B cell (primary cell): ENCODE data around the gene MECR. TPM values are rescaled to one million over a fixed set of nuclear protein-coding genes. Genes with fewer than 3 reads are reported as not detected.

Experiments
- ATAC-seq: fragments of 200-7000 bp; cut with Tn5 transposase; one replicate; pipeline ENCODE4 v1.10.0; 2021; ENCODE audit warnings: low read depth, mild to moderate bottlenecking, moderate number of reproducible peaks, moderate library complexity
- CTCF ChIA-PET: fragments of 350-600 bp; sonication (Branson Sonifier 250); formaldehyde crosslinking; loops from one replicate; lab custom pipeline; 2021; ENCODE audit warnings: antibody characterized with exemption, inconsistent platforms; lab: Charles Lee
- POLR2A ChIA-PET: fragments of 350-600 bp; sonication (Branson Sonifier 250); formaldehyde crosslinking; loops from one replicate; lab custom pipeline; 2021; ENCODE audit warnings: antibody characterized with exemption; lab: Charles Lee
- DNase-seq: peaks from one replicate; pipeline ENCODE4 v3.0.0; 2013
- H2AFZ ChIP-seq: 2 replicates; pipeline ENCODE4 v1.6.1; 2012; ENCODE audit warnings: mild to moderate bottlenecking, low read depth, low read length; ENCODE audit not compliant: insufficient read depth, poor library complexity, severe bottlenecking
- H3K27ac ChIP-seq, 2 donors: 1 replicate in 1 of 2; 2 replicates in 1 of 2; pipeline ENCODE4 v1.5.1; 2012 to 2013; ENCODE audit warnings: low read length in 2 of 2, mild to moderate bottlenecking in 2 of 2, moderate library complexity in 1 of 2
- H3K27me3 ChIP-seq, 4 experiments: fragments of 200-600 bp in 1 of 4; sonication (generic) in 1 of 4; replicated peaks in 1 of 4; 1 replicate in 2 of 4; 2 replicates in 2 of 4; pipeline versions ENCODE4 v1.6.1 to v1.7.0; 2013 to 2016; ENCODE audit warnings: low read length in 3 of 4, mild to moderate bottlenecking in 2 of 4, mixed read lengths in 1 of 4, moderate library complexity in 1 of 4; ENCODE audit not compliant: insufficient read depth in 4 of 4, control insufficient read depth in 3 of 4; ENCODE audit errors: control extremely low read depth in 1 of 4
- H3K36me3 ChIP-seq, 2 experiments: replicated peaks in 1 of 2; 1 replicate in 1 of 2; 2 replicates in 1 of 2; pipeline versions ENCODE4 v1.6.1 to v1.7.1; 2013; ENCODE audit warnings: low read length in 1 of 2; ENCODE audit not compliant: insufficient read depth in 2 of 2, control insufficient read depth in 1 of 2; ENCODE audit errors: control extremely low read depth in 1 of 2, extremely low read depth in 1 of 2
- H3K4me1 ChIP-seq, 2 donors: fragments of 200-600 bp in 1 of 2; sonication (generic) in 1 of 2; 1 replicate in 1 of 2; 2 replicates in 1 of 2; pipeline versions ENCODE4 v1.5.1 to v1.6.1; 2013 to 2017; ENCODE audit warnings: low read length in 2 of 2; ENCODE audit not compliant: control insufficient read depth in 2 of 2, insufficient read depth in 2 of 2
- H3K4me2 ChIP-seq: replicated peaks from 2 replicates; pipeline ENCODE3; 2012; ENCODE audit warnings: mild to moderate bottlenecking, low read depth, low read length; ENCODE audit not compliant: poor library complexity, severe bottlenecking
- H3K4me3 ChIP-seq, 5 experiments: fragments of 200-600 bp in 1 of 5; sonication (generic) in 1 of 5; 1 replicate in 3 of 5; 2 replicates in 2 of 5; pipeline versions ENCODE4 v1.5.1 to v1.7.0; 2011 to 2016; ENCODE audit warnings: low read length in 4 of 5, mild to moderate bottlenecking in 4 of 5, low read depth in 2 of 5, control low read depth in 1 of 5, moderate library complexity in 1 of 5; ENCODE audit not compliant: insufficient read depth in 1 of 5; ENCODE audit errors: control extremely low read depth in 1 of 5, extremely low read depth in 1 of 5
- H3K79me2 ChIP-seq: fragments of 200-600 bp; sonication (generic); one replicate; pipeline ENCODE4 v1.6.0; 2016; ENCODE audit warnings: low read length; ENCODE audit not compliant: control insufficient read depth, insufficient read depth
- H3K9ac ChIP-seq: fragments of 200-600 bp; sonication (generic); 2 replicates; pipeline ENCODE4 v1.6.1; 2017; ENCODE audit warnings: mild to moderate bottlenecking, low read length, moderate library complexity
- H3K9me3 ChIP-seq, 3 donors: one replicate each; pipeline versions ENCODE4 v1.6.1 to v1.7.1; 2013; ENCODE audit warnings: low read length in 2 of 3; ENCODE audit not compliant: control insufficient read depth in 2 of 3, insufficient read depth in 1 of 3; ENCODE audit errors: control extremely low read depth in 1 of 3
- H4K20me1 ChIP-seq: 2 replicates; pipeline ENCODE4 v1.6.0; 2012; ENCODE audit warnings: mild to moderate bottlenecking, low read length; ENCODE audit not compliant: insufficient read depth, control insufficient read depth, poor library complexity, severe bottlenecking
- H3K27ac Mint-ChIP-seq: one replicate; pipeline ENCODE4 v1.8.0; 2021; ENCODE audit warnings: mixed read lengths
- H3K27me3 Mint-ChIP-seq: one replicate; pipeline ENCODE4 v1.8.0; 2021; ENCODE audit warnings: mixed read lengths
- H3K4me1 Mint-ChIP-seq: one replicate; pipeline ENCODE4 v1.8.0; 2021; ENCODE audit warnings: mixed read lengths
- H3K4me3 Mint-ChIP-seq: one replicate; pipeline ENCODE4 v1.8.0; 2021; ENCODE audit warnings: mixed read lengths
- H3K9me3 Mint-ChIP-seq: one replicate; pipeline ENCODE4 v1.8.0; 2022; ENCODE audit warnings: mixed read lengths; ENCODE audit not compliant: insufficient read depth
- EZH2 ChIP-seq: IDR thresholded peaks from 2 replicates; pipeline ENCODE4 v1.6.1; 2012; ENCODE audit warnings: borderline replicate concordance, low read depth, mild to moderate bottlenecking, moderate library complexity, low read length; ENCODE audit not compliant: insufficient read depth, poor library complexity, severe bottlenecking
- WGBS: methylation state at CpG from one replicate; pipeline ENCODE4 v1.1.5; 2013; ENCODE audit warnings: missing lambda C conversion rate; ENCODE audit not compliant: insufficient coverage; 5-methylcytosine and 5-hydroxymethylcytosine counted together
- intact Hi-C: fragments of 100-400 bp; cut with micrococcal nuclease; formaldehyde crosslinking; loops from one replicate; pipeline ENCODE4 v1.10.0; 2022
- polyA plus RNA-seq: library from polyadenylated mRNA; depleted of rRNA; stranded (reverse); fragments of >200 nt; gene quantifications from 2 replicates; pipeline ENCODE4 v1.2.3, GENCODE V29; 2012
- total RNA-seq, 2 donors: library from RNA; stranded (reverse); fragments of 120-200 nt in 1 of 2; gene quantifications; 1 replicate in 1 of 2; 2 replicates in 1 of 2; pipeline versions ENCODE4 v1.2.3 to v1.2.4, GENCODE V29; 2013 to 2022
- TF ChIP-seq, protein P1 (sequence below): fragments of 200-600 bp; IDR thresholded peaks from one replicate; pipeline ENCODE4 v1.8.0; 2022; ENCODE audit warnings: antibody characterized with exemption, mild to moderate bottlenecking

The MECR gene
- total and polyA plus RNA-seq, 2 donors (not counting 1 experiment from before 2014, with no cell fraction given): 15.9 to 16.2 TPM

DNA sequence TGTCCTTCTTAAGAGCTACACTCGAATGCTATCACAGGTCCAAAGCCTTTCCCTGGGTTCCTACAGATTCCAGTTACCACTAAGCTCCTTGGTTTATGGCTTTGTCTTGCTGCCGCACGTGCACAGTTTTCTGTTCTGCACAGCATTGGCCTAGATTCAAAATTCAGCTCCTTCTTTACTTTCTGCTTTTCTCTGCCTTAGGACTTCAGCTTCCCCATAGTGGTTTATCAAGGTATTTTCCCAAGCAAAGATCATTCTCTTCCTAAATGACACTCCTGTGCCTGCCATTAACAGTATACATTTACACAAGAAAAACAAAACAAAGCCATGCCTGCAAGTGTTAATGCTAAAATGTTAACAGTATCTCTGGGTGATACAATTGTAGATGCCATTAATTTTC is 47.4 kb upstream of the MECR start:
- no peaks in the 10 kb centered on the region for H3K4me1 ChIP-seq
- Mint-ChIP-seq H3K4me1 (no peaks in the 10 kb centered on the region), H3K27ac (no peak overlapping the region), H3K4me3 (no peak overlapping the region), H3K9me3 (no peaks in the 10 kb centered on the region), H3K27me3 (peaks cover 10% of the 10 kb centered on the region)
- H3K9ac ChIP-seq: no peak overlapping the region
- no peak overlapping the region for H3K27ac ChIP-seq
- H3K4me2 ChIP-seq: no peak overlapping the region
- TF ChIP-seq EZH2: no peak
- TF ChIP-seq, protein P1, sequence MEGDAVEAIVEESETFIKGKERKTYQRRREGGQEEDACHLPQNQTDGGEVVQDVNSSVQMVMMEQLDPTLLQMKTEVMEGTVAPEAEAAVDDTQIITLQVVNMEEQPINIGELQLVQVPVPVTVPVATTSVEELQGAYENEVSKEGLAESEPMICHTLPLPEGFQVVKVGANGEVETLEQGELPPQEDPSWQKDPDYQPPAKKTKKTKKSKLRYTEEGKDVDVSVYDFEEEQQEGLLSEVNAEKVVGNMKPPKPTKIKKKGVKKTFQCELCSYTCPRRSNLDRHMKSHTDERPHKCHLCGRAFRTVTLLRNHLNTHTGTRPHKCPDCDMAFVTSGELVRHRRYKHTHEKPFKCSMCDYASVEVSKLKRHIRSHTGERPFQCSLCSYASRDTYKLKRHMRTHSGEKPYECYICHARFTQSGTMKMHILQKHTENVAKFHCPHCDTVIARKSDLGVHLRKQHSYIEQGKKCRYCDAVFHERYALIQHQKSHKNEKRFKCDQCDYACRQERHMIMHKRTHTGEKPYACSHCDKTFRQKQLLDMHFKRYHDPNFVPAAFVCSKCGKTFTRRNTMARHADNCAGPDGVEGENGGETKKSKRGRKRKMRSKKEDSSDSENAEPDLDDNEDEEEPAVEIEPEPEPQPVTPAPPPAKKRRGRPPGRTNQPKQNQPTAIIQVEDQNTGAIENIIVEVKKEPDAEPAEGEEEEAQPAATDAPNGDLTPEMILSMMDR: no peak
- intact Hi-C loops: no loop called here
- peaks cover 0 to 3% (median 0%) of the 10 kb centered on the region in 4 experiments for H3K27me3 ChIP-seq
- no peaks in the 10 kb centered on the region for H3K79me2 ChIP-seq
- H4K20me1 ChIP-seq: no peaks in the 10 kb centered on the region
- no peaks in the 10 kb centered on the region for H3K36me3 ChIP-seq
- H3K9me3 ChIP-seq: peaks cover 0 to 11% (median 0%) of the 10 kb centered on the region in 3 donors
- H2AFZ ChIP-seq: no peak overlapping the region
- CTCF ChIA-PET: no interaction called here
- WGBS: 67% methylated on average over 3 of the region's 3 CpGs
- POLR2A ChIA-PET: no interaction called here
- ATAC-seq (no peak), DNase-seq (no peak)
- no peak overlapping the region for H3K4me3 ChIP-seq

DNA sequence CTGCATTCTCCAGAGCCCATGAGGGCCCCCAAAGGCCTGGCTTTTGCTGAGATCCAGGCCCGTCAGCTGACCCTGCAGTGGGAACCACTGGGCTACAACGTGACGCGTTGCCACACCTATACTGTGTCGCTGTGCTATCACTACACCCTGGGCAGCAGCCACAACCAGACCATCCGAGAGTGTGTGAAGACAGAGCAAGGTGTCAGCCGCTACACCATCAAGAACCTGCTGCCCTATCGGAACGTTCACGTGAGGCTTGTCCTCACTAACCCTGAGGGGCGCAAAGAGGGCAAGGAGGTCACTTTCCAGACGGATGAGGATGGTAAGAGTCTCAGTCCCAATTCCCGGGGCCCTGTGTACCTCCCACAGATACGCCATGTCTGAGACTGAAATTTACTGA is 44.7 kb upstream of the MECR start:
- no peaks in the 10 kb centered on the region for H4K20me1 ChIP-seq
- H3K4me2 ChIP-seq: no peak overlapping the region
- 98% methylated on average over 12 of the region's 14 CpGs for WGBS
- H3K4me1 ChIP-seq: no peaks in the 10 kb centered on the region
- TF ChIP-seq, protein P1: no peak
- CTCF ChIA-PET: no interaction called here
- no peak overlapping the region for H3K4me3 ChIP-seq
- no peak overlapping the region for H3K9ac ChIP-seq
- H3K79me2 ChIP-seq: no peaks in the 10 kb centered on the region
- H3K36me3 ChIP-seq: no peaks in the 10 kb centered on the region
- intact Hi-C loops: no loop called here
- no peak overlapping the region for H3K27ac ChIP-seq
- POLR2A ChIA-PET: no interaction called here
- peaks cover 0 to 6% (median 4%) of the 10 kb centered on the region in 4 experiments for H3K27me3 ChIP-seq
- Mint-ChIP-seq H3K9me3 (no peaks in the 10 kb centered on the region), H3K27me3 (peaks cover 25% of the 10 kb centered on the region), H3K27ac (no peak overlapping the region), H3K4me1 (no peaks in the 10 kb centered on the region), H3K4me3 (no peak overlapping the region)
- no peak for DNase-seq
- peaks cover 0 to 7% (median 0%) of the 10 kb centered on the region in 3 donors for H3K9me3 ChIP-seq
- H2AFZ ChIP-seq: no peak overlapping the region
- ATAC-seq: no peak
